AG10803 (cell line): ENCODE results near the gene AQP3.
"Not testable (repeated sequence)": the region's sequence is repeated elsewhere in the genome, so short reads cannot be mapped to it uniquely, and the experiment has no call there.

Experiments used
- DNase-seq: peaks from one replicate; pipeline ENCODE4 v3.0.0; 2010; ENCODE audit warnings: low read depth
- H3K4me3 ChIP-seq: 2 replicates; pipeline ENCODE4 v1.5.1; 2011; ENCODE audit warnings: mild to moderate bottlenecking, low read length, control low read depth
- CTCF ChIP-seq: conservative IDR thresholded peaks from 2 replicates; pipeline ENCODE4 v1.5.1; 2011; ENCODE audit warnings: mild to moderate bottlenecking, low read length, control low read depth, inconsistent platforms

AQP3 gene

GRCh38 chr9:33463151-33463550, 15.8 kb upstream of the AQP3 start:
- no peak for DNase-seq
- TF ChIP-seq CTCF, result no peak
- H3K4me3 ChIP-seq, result no peak overlapping the region

GRCh38 chr9:33461492-33461891, 14.1 kb upstream of the AQP3 start:
- H3K4me3 ChIP-seq, result no peak overlapping the region
- no peak for DNase-seq
- TF ChIP-seq CTCF, result no peak

GRCh38 chr9:33460854-33461253, 13.5 kb upstream of the AQP3 start:
- no peak for TF ChIP-seq CTCF
- H3K4me3 ChIP-seq, result no peak overlapping the region
- no peak for DNase-seq

GRCh38 chr9:33459115-33459514, 11.7 kb upstream of the AQP3 start:
- H3K4me3 ChIP-seq, result no peak overlapping the region
- TF ChIP-seq CTCF, result no peak
- DNase-seq, result no peak

GRCh38 chr9:33458444-33458843, 11.1 kb upstream of the AQP3 start:
- no peak for DNase-seq
- no peak overlapping the region for H3K4me3 ChIP-seq
- TF ChIP-seq CTCF, result no peak

GRCh38 chr9:33455945-33456344, 8.6 kb upstream of the AQP3 start:
- H3K4me3 ChIP-seq, result no peak overlapping the region
- TF ChIP-seq CTCF, result no peak
- DNase-seq, result no peak

- not testable (repeated sequence) for DNase-seq
Observed at GRCh38 chr9:33455456-33455855, 8.1 kb upstream of the AQP3 start.

GRCh38 chr9:33454661-33455026, 7.3 kb upstream of the AQP3 start:
- H3K4me3 ChIP-seq, DNase-seq: not testable (repeated sequence)

More at GRCh38 chr9:33455456-33455855, 8.1 kb upstream of the AQP3 start:
- not testable (repeated sequence) for H3K4me3 ChIP-seq
